K562 (cell line): Measurements from ENCODE around the gene KIAA2012. TPM values are rescaled to one million over a fixed set of nuclear protein-coding genes. Genes with fewer than 3 reads are reported as not detected.

Experiments used
- ATAC-seq: fragments of 200-7000 bp; cut with Tn5 transposase; 3 replicates; pipeline ENCODE4 v1.9.1; 2020; ENCODE audit warnings: moderate library complexity
- BruUV-seq: library from RNA; stranded (reverse); fragments of 400-500 nt; replicated peaks from 2 replicates; lab custom pipeline; 2021; lab: Mats Ljungman, UMichigan
- CTCF ChIA-PET: fragments of 300-600 bp; formaldehyde crosslinking; extraction: SDS; loops from one replicate; lab custom pipeline; 2021; ENCODE audit warnings: low intra/inter-chr PET ratio; lab: Yijun Ruan, JAX
- POLR2A ChIA-PET: fragments of 300-600, 350-650 bp; sonication (Branson Sonifier 250); formaldehyde crosslinking; extraction: SDS; loops from one replicate; lab custom pipeline; 2021; ENCODE audit warnings: antibody characterized with exemption, inconsistent platforms; lab: Yijun Ruan, JAX
- DNase-seq, 4 experiments: peaks; one replicate each; pipeline versions ENCODE4 v3.0.0 to v3.0.0-alpha.2; 2011 to 2018; ENCODE audit warnings: low spot score in 3 of 4, mixed read lengths in 3 of 4; ENCODE audit errors: extremely low read depth in 1 of 4
- FAIRE-seq: peaks from 2 replicates; lab custom pipeline; 2011; peaks lifted over from hg19 to GRCh38; lab: Jason Lieb, UNC
- H2AFZ ChIP-seq: 2 replicates; pipeline ENCODE4 v1.6.0; 2011; ENCODE audit warnings: low read depth, low read length, control low read depth, inconsistent platforms
- H3K27ac ChIP-seq: fragments of 200-600 bp; 3 replicates; pipeline ENCODE4 v1.8.0; 2011; ENCODE audit warnings: low read depth, mild to moderate bottlenecking, control low read depth, inconsistent platforms, low read length, moderate library complexity, mixed read lengths; ENCODE audit errors: extremely low read depth
- H3K27me3 ChIP-seq, 2 experiments: fragments of 300-600 bp in 1 of 2; 2 replicates in 1 of 2; 3 replicates in 1 of 2; pipeline versions ENCODE4 v1.6.0 to v1.8.0; 2011; ENCODE audit warnings: inconsistent platforms in 2 of 2, low read length in 2 of 2, mild to moderate bottlenecking in 1 of 2, mixed read lengths in 1 of 2, moderate library complexity in 1 of 2; ENCODE audit not compliant: control insufficient read depth in 2 of 2, insufficient read depth in 2 of 2
- H3K36me3 ChIP-seq: fragments of 300-600 bp; 3 replicates; pipeline ENCODE4 v1.8.0; 2011; ENCODE audit warnings: mild to moderate bottlenecking, low read length, inconsistent platforms; ENCODE audit not compliant: control insufficient read depth, insufficient read depth
- H3K4me1 ChIP-seq, 2 experiments: fragments of 200-600 bp in 1 of 2; replicated peaks in 1 of 2; 2 replicates in 1 of 2; 3 replicates in 1 of 2; pipeline versions ENCODE4 v1.5.1 to v1.8.0; 2011; ENCODE audit warnings: inconsistent platforms in 2 of 2, low read length in 2 of 2, mild to moderate bottlenecking in 1 of 2, mixed read lengths in 1 of 2, moderate library complexity in 1 of 2; ENCODE audit not compliant: control insufficient read depth in 2 of 2, insufficient read depth in 2 of 2
- H3K4me2 ChIP-seq: 2 replicates; pipeline ENCODE4 v1.6.1; 2011; ENCODE audit warnings: low read length, control low read depth, inconsistent platforms, mixed read lengths; ENCODE audit not compliant: insufficient read depth
- H3K4me3 ChIP-seq: fragments of 200-600 bp; sonication (generic), shearing (Covaris generic); 2 replicates; pipeline ENCODE4 v1.5.1; 2016; ENCODE audit warnings: control low read depth, inconsistent platforms
- H3K79me2 ChIP-seq: fragments of 200-600 bp; 3 replicates; pipeline ENCODE4 v1.8.0; 2011; ENCODE audit warnings: low read length, inconsistent platforms; ENCODE audit not compliant: control insufficient read depth, insufficient read depth
- H3K9ac ChIP-seq, 2 experiments: 2 replicates each; pipeline versions ENCODE4 v1.6.0 to v1.6.1; 2011; ENCODE audit warnings: low read depth in 2 of 2, low read length in 2 of 2, control low read depth in 1 of 2, inconsistent platforms in 1 of 2, mild to moderate bottlenecking in 1 of 2, mixed read lengths in 1 of 2; ENCODE audit not compliant: insufficient read depth in 1 of 2
- H3K9me1 ChIP-seq: one replicate; pipeline ENCODE4 v1.6.0; 2011; ENCODE audit warnings: inconsistent platforms, mild to moderate bottlenecking, low read length, moderate library complexity; ENCODE audit not compliant: control insufficient read depth, insufficient read depth
- H3K9me3 ChIP-seq: replicated peaks from 2 replicates; pipeline ENCODE4 v1.5.1; 2011; ENCODE audit warnings: low read depth, low read length, inconsistent platforms; ENCODE audit not compliant: control insufficient read depth, insufficient read depth
- H4K20me1 ChIP-seq: replicated peaks from 2 replicates; pipeline ENCODE4 v1.6.1; 2011; ENCODE audit warnings: low read length, inconsistent platforms, mixed read lengths; ENCODE audit not compliant: control insufficient read depth, insufficient read depth
- CSDE1 ChIP-seq, 2 experiments: fragments of 450-650 bp; IDR thresholded peaks; 2 replicates each; pipeline ENCODE4 v1.6.1; 2016; ENCODE audit warnings: mild to moderate bottlenecking in 1 of 2
- NRF1 ChIP-seq, 2 experiments: fragments of 450-650 bp; IDR thresholded peaks in 1 of 2; conservative IDR thresholded peaks in 1 of 2; 2 replicates each; pipeline ENCODE4 v1.6.1; 2014; ENCODE audit warnings: mild to moderate bottlenecking in 2 of 2
- PHF20 ChIP-seq: fragments of 450-650 bp; IDR thresholded peaks from 2 replicates; pipeline ENCODE4 v1.6.1; 2018; ENCODE audit not compliant: partially characterized antibody
- RBM39 ChIP-seq: fragments of 200-400 bp; formaldehyde crosslinking; optimal IDR thresholded peaks from 2 replicates; pipeline ENCODE3; 2018; ENCODE audit warnings: low read depth, low read length
- ZFPM2 ChIP-seq: fragments of 250-450 bp; sonication (Bioruptor Pico); IDR thresholded peaks from 2 replicates; pipeline ENCODE4 v1.5.1; 2022; ENCODE audit warnings: mild to moderate bottlenecking
- ZKSCAN8 ChIP-seq: fragments of 200-800 bp; sonication (Bioruptor generic); IDR thresholded peaks from 2 replicates; pipeline ENCODE4 v1.6.1; 2016; ENCODE audit warnings: missing genetic modification characterization, missing compliant biosample characterization
- WGBS: fragments of 100-300 bp; shearing (Covaris generic); methylation state at CpG from one replicate; pipeline ENCODE4 v1.1.6; 2016; ENCODE audit warnings: low coverage, mixed read lengths; ENCODE audit not compliant: insufficient coverage; ENCODE audit errors: missing lambda C conversion rate; 5-methylcytosine and 5-hydroxymethylcytosine counted together
- in situ Hi-C: fragments of 300-500 bp; cut with MboI; formaldehyde crosslinking; loops from 4 replicates; pipeline ENCODE4 v1.15.0; 2018; ENCODE audit warnings: inconsistent platforms, mixed read lengths
- intact Hi-C: fragments of 100-400 bp; cut with micrococcal nuclease; formaldehyde crosslinking; loops from 2 replicates; pipeline ENCODE4 v1.14.2; 2022
- polyA plus RNA-seq, 8 experiments: library from polyadenylated mRNA; depleted of rRNA in 4 of 8; stranded (reverse) in 5 of 8; unstranded in 3 of 8; fragments of >200 nt; fragmentation: Nextera tagmentation in 2 of 8; fragmentation: Illumina TruSeq in 1 of 8; extraction: Ambion mirVana in 2 of 8; extraction: Trizol in 1 of 8; gene quantifications; 2 replicates each; pipeline versions ENCODE4 v1.2.1 to v1.2.3, GENCODE V29; 2011 to 2014; ENCODE audit warnings: inconsistent platforms in 1 of 8, missing spikeins in 1 of 8
- total RNA-seq, 7 experiments: library from RNA; depleted of rRNA in 6 of 7; stranded (reverse); fragments of >200 nt in 6 of 7; fragmentation: Illumina TruSeq in 2 of 7; extraction: Trizol in 2 of 7; gene quantifications; 2 replicates each; pipeline versions ENCODE4 v1.2.1 to v1.2.3, GENCODE V29; 2011 to 2021; ENCODE audit warnings: low replicate concordance in 1 of 7

Gene KIAA2012
- total and polyA plus RNA-seq, 9 of the 15 experiments (the other 6 are each of a cell fraction or from before 2014, with no cell fraction given), result not detected

GRCh38 chr2:202110491-202110890 lies 37.4 kb downstream of the KIAA2012 start (continued):
- no peak for TF ChIP-seq ZKSCAN8 (CRISPR knock-in tag)
- TF ChIP-seq ZFPM2 (CRISPR knock-in tag), result no peak
- no peak for TF ChIP-seq RBM39

- 0% methylated on average over 7 of the region's 7 CpGs for WGBS
- ATAC-seq, result no peak
Observed at GRCh38 chr2:202112041-202112440, 39.0 kb downstream of the KIAA2012 start.

More at GRCh38 chr2:202112041-202112440, 39.0 kb downstream of the KIAA2012 start:
- intact Hi-C loops, result no loop called here
- ChIA-PET POLR2A (interaction anchor here (0.6 kb wide), 1 partner anchor 12 kb away, joined by 4 read pairs; no protein-coding TSS in a partner anchor), CTCF (no interaction called here)
- no peak overlapping the region for H3K9ac ChIP-seq
- FAIRE-seq (no peak), DNase-seq (peak in 3 of 4 experiments; percentile 5 to 35 (median 26))
- in situ Hi-C loops, result no loop called here
- no peak overlapping the region for H2AFZ ChIP-seq
- H3K79me2 ChIP-seq, result no peaks in the 10 kb centered on the region
- no TSS peak for BruUV-seq
- peaks cover 3 to 22% of the 10 kb centered on the region in 2 experiments; a peak in 4 of 5 replicates for H3K27me3 ChIP-seq
- no peak overlapping the region for H3K27ac ChIP-seq
- no peaks in the 10 kb centered on the region for H4K20me1 ChIP-seq
- H3K4me1 ChIP-seq, result no peaks in the 10 kb centered on the region; a peak in 1 of 5 replicates
- no peak overlapping the region for H3K4me3 ChIP-seq
- H3K4me2 ChIP-seq, result no peak overlapping the region
- H3K36me3 ChIP-seq, result no peaks in the 10 kb centered on the region
- no peaks in the 10 kb centered on the region for H3K9me1 ChIP-seq
- no peaks in the 10 kb centered on the region for H3K9me3 ChIP-seq
- TF ChIP-seq CSDE1 (IDR thresholded peaks at IDR 0.05) (no peak), PHF20 (no peak), NRF1 (conservative IDR thresholded peaks at IDR 0.05 in 1 of 2, IDR thresholded peaks at IDR 0.05 in 1 of 2) (no peak)
